Stimulated activated CD8-positive, alpha-beta memory T cell treated with anti-CD3 and anti-CD28 coated beads, Interleukin-7, amount 100 ng/mL, for 1 hour (primary cell): ENCODE measurements around the gene EIPR1.

ENCODE experiments used
- DNase-seq, 2 donors: peaks; one replicate each; pipeline ENCODE4 v3.0.0-alpha.2; 2020; ENCODE audit warnings: low read depth in 2 of 2

Gene EIPR1

GRCh38 chr2:3377612-3378432 lies at the start of gene EIPR1:
TSS of gene EIPR1 (minus strand) at chr2:3377818. CDS start at chr2:3377689, 129 bp downstream.
- peak; percentile 94 for DNase-seq

GRCh38 chr2:3427272-3427671 lies 49.7 kb upstream of the EIPR1 start:
- DNase-seq = no peak

- no peak for DNase-seq
Measured at GRCh38 chr2:3426615-3427014, 49.0 kb upstream of the EIPR1 start.

GRCh38 chr2:3424171-3424795 lies 46.7 kb upstream of the EIPR1 start:
- DNase-seq = no peak

- peak; percentile 42 to 65 for DNase-seq
Measured at GRCh38 chr2:3423492-3424170, 46.0 kb upstream of the EIPR1 start.

GRCh38 chr2:3422161-3422779 lies 44.7 kb upstream of the EIPR1 start:
- no peak for DNase-seq

GRCh38 chr2:3421580-3421979 lies 44.0 kb upstream of the EIPR1 start:
- no peak for DNase-seq

GRCh38 chr2:3420769-3421397 lies 43.3 kb upstream of the EIPR1 start:
- DNase-seq = no peak

GRCh38 chr2:3420076-3420768 lies 42.6 kb upstream of the EIPR1 start:
- no peak for DNase-seq

- no peak for DNase-seq
Measured at GRCh38 chr2:3418766-3419404, 41.3 kb upstream of the EIPR1 start.

- DNase-seq = no peak
Measured at GRCh38 chr2:3414133-3414860, 36.7 kb upstream of the EIPR1 start.

- DNase-seq = no peak
Measured at GRCh38 chr2:3413697-3414096, 36.1 kb upstream of the EIPR1 start.

GRCh38 chr2:3411103-3411502 lies 33.5 kb upstream of the EIPR1 start:
- DNase-seq = no peak

- DNase-seq = no peak
Measured at GRCh38 chr2:3409627-3410170, 32.1 kb upstream of the EIPR1 start.

- DNase-seq = no peak
Measured at GRCh38 chr2:3408781-3409180, 31.2 kb upstream of the EIPR1 start.

GRCh38 chr2:3406501-3406900 lies 28.9 kb upstream of the EIPR1 start:
- no peak for DNase-seq

GRCh38 chr2:3405876-3406275 lies 28.3 kb upstream of the EIPR1 start:
- DNase-seq = no peak

- DNase-seq = no peak
Measured at GRCh38 chr2:3405307-3405706, 27.7 kb upstream of the EIPR1 start.

GRCh38 chr2:3404349-3404894 lies 26.8 kb upstream of the EIPR1 start:
- DNase-seq = no peak
